Measurements from ENCODE around the gene RPUSD4.

Gene RPUSD4

GRCh38 chr11:126193038-126193478 is 18.4 kb downstream of the RPUSD4 start:
- no peak for DNase-seq (ENCODE audit: low read depth)
- TF ChIP-seq MYC (IDR thresholded peaks at IDR 0.05; ENCODE audit: low read depth, low read length): no peak
- TF ChIP-seq MAX (IDR thresholded peaks at IDR 0.05; ENCODE audit: low read depth, low read length): no peak
- no peak for TF ChIP-seq POLR2A (IDR thresholded peaks at IDR 0.05; ENCODE audit: extremely low read depth, insufficient read length)
- TF ChIP-seq CTCF (IDR thresholded peaks at IDR 0.05; ENCODE audit: low read depth, low read length): no peak
- no peak overlapping the region for H3K4me3 ChIP-seq (ENCODE audit: low read depth, low read length)

GRCh38 chr11:126192361-126192760 is 19.1 kb downstream of the RPUSD4 start:
- no peak for DNase-seq (ENCODE audit: low read depth)
- TF ChIP-seq MAX (IDR thresholded peaks at IDR 0.05; ENCODE audit: low read depth, low read length): no peak
- TF ChIP-seq POLR2A (IDR thresholded peaks at IDR 0.05; ENCODE audit: extremely low read depth, insufficient read length): no peak
- no peak for TF ChIP-seq CTCF (IDR thresholded peaks at IDR 0.05; ENCODE audit: low read depth, low read length)
- H3K4me3 ChIP-seq (ENCODE audit: low read depth, low read length): no peak overlapping the region

GRCh38 chr11:126191379-126192073 is 19.9 kb downstream of the RPUSD4 start:
- TF ChIP-seq MYC (IDR thresholded peaks at IDR 0.05; ENCODE audit: low read depth, low read length): no peak
- no peak for TF ChIP-seq MAX (IDR thresholded peaks at IDR 0.05; ENCODE audit: low read depth, low read length)
- TF ChIP-seq CTCF (IDR thresholded peaks at IDR 0.05; ENCODE audit: low read depth, low read length): no peak
- no peak for TF ChIP-seq POLR2A (IDR thresholded peaks at IDR 0.05; ENCODE audit: extremely low read depth, insufficient read length)
- no peak for DNase-seq (ENCODE audit: low read depth)
- H3K4me3 ChIP-seq (ENCODE audit: low read depth, low read length): no peak overlapping the region

- TF ChIP-seq CTCF (IDR thresholded peaks at IDR 0.05; ENCODE audit: low read depth, low read length) (no peak), MYC (IDR thresholded peaks at IDR 0.05; ENCODE audit: low read depth, low read length) (no peak), MAX (IDR thresholded peaks at IDR 0.05; ENCODE audit: low read depth, low read length) (no peak), POLR2A (IDR thresholded peaks at IDR 0.05; ENCODE audit: extremely low read depth, insufficient read length) (no peak)
- DNase-seq (ENCODE audit: low read depth): no peak
- no peak overlapping the region for H3K4me3 ChIP-seq (ENCODE audit: low read depth, low read length)
These were observed 20.7 kb downstream of the RPUSD4 start for GRCh38 chr11:126190792-126191191.

GRCh38 chr11:126189109-126189929 is 22.1 kb downstream of the RPUSD4 start:
- no peak for DNase-seq (ENCODE audit: low read depth)
- TF ChIP-seq MAX (IDR thresholded peaks at IDR 0.05; ENCODE audit: low read depth, low read length) (no peak), MYC (IDR thresholded peaks at IDR 0.05; ENCODE audit: low read depth, low read length) (no peak), POLR2A (IDR thresholded peaks at IDR 0.05; ENCODE audit: extremely low read depth, insufficient read length) (no peak), CTCF (IDR thresholded peaks at IDR 0.05; ENCODE audit: low read depth, low read length) (no peak)
- no peak overlapping the region for H3K4me3 ChIP-seq (ENCODE audit: low read depth, low read length)

Measured in NB4 (cell line).